K562 (cell line): ENCODE measurements around the gene ALKBH2. TPM values are rescaled to one million over a fixed set of nuclear protein-coding genes. Genes with fewer than 3 reads are reported as not detected.

ENCODE experiments used
- ATAC-seq: fragments of 200-7000 bp; cut with Tn5 transposase; 3 replicates; pipeline ENCODE4 v1.9.1; 2020; ENCODE audit warnings: moderate library complexity
- BruUV-seq: library from RNA; stranded (reverse); fragments of 400-500 nt; replicated peaks from 2 replicates; lab custom pipeline; 2021; lab: Mats Ljungman, UMichigan
- CTCF ChIA-PET: fragments of 300-600 bp; formaldehyde crosslinking; extraction: SDS; loops from one replicate; lab custom pipeline; 2021; ENCODE audit warnings: low intra/inter-chr PET ratio; lab: Yijun Ruan, JAX
- POLR2A ChIA-PET: fragments of 300-600, 350-650 bp; sonication (Branson Sonifier 250); formaldehyde crosslinking; extraction: SDS; loops from one replicate; lab custom pipeline; 2021; ENCODE audit warnings: antibody characterized with exemption, inconsistent platforms; lab: Yijun Ruan, JAX
- DNase-seq, 4 experiments: peaks; one replicate each; pipeline versions ENCODE4 v3.0.0 to v3.0.0-alpha.2; 2011 to 2018; ENCODE audit warnings: low spot score in 3 of 4, mixed read lengths in 3 of 4; ENCODE audit errors: extremely low read depth in 1 of 4
- FAIRE-seq: peaks from 2 replicates; lab custom pipeline; 2011; peaks lifted over from hg19 to GRCh38; lab: Jason Lieb, UNC
- H2AFZ ChIP-seq: 2 replicates; pipeline ENCODE4 v1.6.0; 2011; ENCODE audit warnings: low read depth, low read length, control low read depth, inconsistent platforms
- H3K27ac ChIP-seq: fragments of 200-600 bp; 3 replicates; pipeline ENCODE4 v1.8.0; 2011; ENCODE audit warnings: low read depth, mild to moderate bottlenecking, control low read depth, inconsistent platforms, low read length, moderate library complexity, mixed read lengths; ENCODE audit errors: extremely low read depth
- H3K27me3 ChIP-seq, 2 experiments: fragments of 300-600 bp in 1 of 2; 2 replicates in 1 of 2; 3 replicates in 1 of 2; pipeline versions ENCODE4 v1.6.0 to v1.8.0; 2011; ENCODE audit warnings: inconsistent platforms in 2 of 2, low read length in 2 of 2, mild to moderate bottlenecking in 1 of 2, mixed read lengths in 1 of 2, moderate library complexity in 1 of 2; ENCODE audit not compliant: control insufficient read depth in 2 of 2, insufficient read depth in 2 of 2
- H3K36me3 ChIP-seq: fragments of 300-600 bp; 3 replicates; pipeline ENCODE4 v1.8.0; 2011; ENCODE audit warnings: mild to moderate bottlenecking, low read length, inconsistent platforms; ENCODE audit not compliant: control insufficient read depth, insufficient read depth
- H3K4me1 ChIP-seq, 2 experiments: fragments of 200-600 bp in 1 of 2; replicated peaks in 1 of 2; 2 replicates in 1 of 2; 3 replicates in 1 of 2; pipeline versions ENCODE4 v1.5.1 to v1.8.0; 2011; ENCODE audit warnings: inconsistent platforms in 2 of 2, low read length in 2 of 2, mild to moderate bottlenecking in 1 of 2, mixed read lengths in 1 of 2, moderate library complexity in 1 of 2; ENCODE audit not compliant: control insufficient read depth in 2 of 2, insufficient read depth in 2 of 2
- H3K4me2 ChIP-seq: 2 replicates; pipeline ENCODE4 v1.6.1; 2011; ENCODE audit warnings: low read length, control low read depth, inconsistent platforms, mixed read lengths; ENCODE audit not compliant: insufficient read depth
- H3K4me3 ChIP-seq: fragments of 200-600 bp; sonication (generic), shearing (Covaris generic); 2 replicates; pipeline ENCODE4 v1.5.1; 2016; ENCODE audit warnings: control low read depth, inconsistent platforms
- H3K79me2 ChIP-seq: fragments of 200-600 bp; 3 replicates; pipeline ENCODE4 v1.8.0; 2011; ENCODE audit warnings: low read length, inconsistent platforms; ENCODE audit not compliant: control insufficient read depth, insufficient read depth
- H3K9ac ChIP-seq, 2 experiments: 2 replicates each; pipeline versions ENCODE4 v1.6.0 to v1.6.1; 2011; ENCODE audit warnings: low read depth in 2 of 2, low read length in 2 of 2, control low read depth in 1 of 2, inconsistent platforms in 1 of 2, mild to moderate bottlenecking in 1 of 2, mixed read lengths in 1 of 2; ENCODE audit not compliant: insufficient read depth in 1 of 2
- H3K9me1 ChIP-seq: one replicate; pipeline ENCODE4 v1.6.0; 2011; ENCODE audit warnings: inconsistent platforms, mild to moderate bottlenecking, low read length, moderate library complexity; ENCODE audit not compliant: control insufficient read depth, insufficient read depth
- H3K9me3 ChIP-seq: replicated peaks from 2 replicates; pipeline ENCODE4 v1.5.1; 2011; ENCODE audit warnings: low read depth, low read length, inconsistent platforms; ENCODE audit not compliant: control insufficient read depth, insufficient read depth
- H4K20me1 ChIP-seq: replicated peaks from 2 replicates; pipeline ENCODE4 v1.6.1; 2011; ENCODE audit warnings: low read length, inconsistent platforms, mixed read lengths; ENCODE audit not compliant: control insufficient read depth, insufficient read depth
- COPS2 ChIP-seq: fragments of 450-650 bp; conservative IDR thresholded peaks from 2 replicates; pipeline ENCODE4 v1.6.1; 2016; ENCODE audit warnings: mild to moderate bottlenecking, moderate library complexity
- NBN ChIP-seq: fragments of 450-650 bp; IDR thresholded peaks from 2 replicates; pipeline ENCODE4 v1.6.1; 2016; ENCODE audit warnings: low read depth, mild to moderate bottlenecking
- NEUROD1 ChIP-seq: fragments of 150-350 bp; IDR thresholded peaks from 2 replicates; pipeline ENCODE4 v1.6.1; 2014; ENCODE audit warnings: borderline replicate concordance, low read length, low read depth; ENCODE audit not compliant: partially characterized antibody
- ZEB2 ChIP-seq: fragments of 450-650 bp; IDR thresholded peaks from 2 replicates; pipeline ENCODE4 v1.6.1; 2016
- ZNF121 ChIP-seq: sonication (generic); formaldehyde crosslinking; conservative IDR thresholded peaks from 2 replicates; pipeline ENCODE4 v1.8.0; 2022; ENCODE audit warnings: missing genetic modification reagents
- ZNF696 ChIP-seq: fragments of 250-450 bp; sonication (Bioruptor Pico); conservative IDR thresholded peaks from 2 replicates; pipeline ENCODE4 v1.4.0; 2020; ENCODE audit warnings: mild to moderate bottlenecking, moderate library complexity
- WGBS: fragments of 100-300 bp; shearing (Covaris generic); methylation state at CpG from one replicate; pipeline ENCODE4 v1.1.6; 2016; ENCODE audit warnings: low coverage, mixed read lengths; ENCODE audit not compliant: insufficient coverage; ENCODE audit errors: missing lambda C conversion rate; 5-methylcytosine and 5-hydroxymethylcytosine counted together
- in situ Hi-C: fragments of 300-500 bp; cut with MboI; formaldehyde crosslinking; loops from 4 replicates; pipeline ENCODE4 v1.15.0; 2018; ENCODE audit warnings: inconsistent platforms, mixed read lengths
- intact Hi-C: fragments of 100-400 bp; cut with micrococcal nuclease; formaldehyde crosslinking; loops from 2 replicates; pipeline ENCODE4 v1.14.2; 2022
- polyA plus RNA-seq, 8 experiments: library from polyadenylated mRNA; depleted of rRNA in 4 of 8; stranded (reverse) in 5 of 8; unstranded in 3 of 8; fragments of >200 nt; fragmentation: Nextera tagmentation in 2 of 8; fragmentation: Illumina TruSeq in 1 of 8; extraction: Ambion mirVana in 2 of 8; extraction: Trizol in 1 of 8; gene quantifications; 2 replicates each; pipeline versions ENCODE4 v1.2.1 to v1.2.3, GENCODE V29; 2011 to 2014; ENCODE audit warnings: inconsistent platforms in 1 of 8, missing spikeins in 1 of 8
- small RNA-seq: library from RNA; depleted of rRNA; stranded (forward); fragments of <200 nt; gene quantifications from one replicate; pipeline ENCODE3, GENCODE V24; 2014
- total RNA-seq, 7 experiments: library from RNA; depleted of rRNA in 6 of 7; stranded (reverse); fragments of >200 nt in 6 of 7; fragmentation: Illumina TruSeq in 2 of 7; extraction: Trizol in 2 of 7; gene quantifications; 2 replicates each; pipeline versions ENCODE4 v1.2.1 to v1.2.3, GENCODE V29; 2011 to 2021; ENCODE audit warnings: low replicate concordance in 1 of 7
- TF ChIP-seq, protein P1 (sequence below): sonication (generic); formaldehyde crosslinking; IDR thresholded peaks from 2 replicates; pipeline ENCODE4 v1.8.0; 2022; ENCODE audit warnings: mild to moderate bottlenecking, missing genetic modification reagents, borderline replicate concordance

The ALKBH2 gene
- total and polyA plus RNA-seq, 9 of the 15 experiments (the other 6 are each of a cell fraction or from before 2014, with no cell fraction given) = 5.9 to 56.1 (median 41.9) TPM

DNA sequence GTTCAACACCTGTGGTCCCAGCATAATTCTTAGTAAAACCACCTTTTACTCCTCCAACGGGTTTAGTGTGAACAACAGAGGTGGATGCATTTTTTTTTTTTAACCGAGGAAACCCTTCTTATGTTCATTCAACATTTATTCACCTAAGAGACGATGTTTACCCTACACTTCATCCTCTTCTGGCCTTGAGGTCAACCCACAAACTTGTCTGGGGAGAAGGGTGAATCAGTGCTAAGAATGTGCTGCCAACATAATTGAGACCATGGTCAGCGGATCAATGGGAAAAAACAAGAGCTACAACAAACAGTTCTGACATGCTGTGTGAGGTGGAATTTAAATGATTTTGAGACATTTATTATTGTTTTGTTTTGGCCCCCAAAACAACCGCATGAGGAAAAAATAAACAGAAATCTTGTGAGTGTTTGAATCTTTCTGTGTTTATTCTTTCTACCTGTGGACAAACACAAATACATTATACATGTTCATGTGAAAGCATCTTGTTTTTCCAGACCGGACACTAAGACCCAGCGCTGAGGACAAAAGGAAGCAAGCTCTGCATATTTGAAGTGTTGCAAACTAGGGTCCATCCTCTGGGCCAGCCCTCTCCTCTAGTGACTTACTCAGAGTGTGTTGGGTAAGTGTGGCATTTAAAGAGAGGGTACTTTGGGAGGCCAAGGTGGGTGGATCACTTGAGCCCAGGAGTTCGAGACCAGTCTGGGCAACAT is 46.0 kb downstream of the ALKBH2 start (continued):
- TF ChIP-seq ZEB2 (no peak), ZNF696 (no peak), COPS2 (no peak)
- TF ChIP-seq, protein P1, sequence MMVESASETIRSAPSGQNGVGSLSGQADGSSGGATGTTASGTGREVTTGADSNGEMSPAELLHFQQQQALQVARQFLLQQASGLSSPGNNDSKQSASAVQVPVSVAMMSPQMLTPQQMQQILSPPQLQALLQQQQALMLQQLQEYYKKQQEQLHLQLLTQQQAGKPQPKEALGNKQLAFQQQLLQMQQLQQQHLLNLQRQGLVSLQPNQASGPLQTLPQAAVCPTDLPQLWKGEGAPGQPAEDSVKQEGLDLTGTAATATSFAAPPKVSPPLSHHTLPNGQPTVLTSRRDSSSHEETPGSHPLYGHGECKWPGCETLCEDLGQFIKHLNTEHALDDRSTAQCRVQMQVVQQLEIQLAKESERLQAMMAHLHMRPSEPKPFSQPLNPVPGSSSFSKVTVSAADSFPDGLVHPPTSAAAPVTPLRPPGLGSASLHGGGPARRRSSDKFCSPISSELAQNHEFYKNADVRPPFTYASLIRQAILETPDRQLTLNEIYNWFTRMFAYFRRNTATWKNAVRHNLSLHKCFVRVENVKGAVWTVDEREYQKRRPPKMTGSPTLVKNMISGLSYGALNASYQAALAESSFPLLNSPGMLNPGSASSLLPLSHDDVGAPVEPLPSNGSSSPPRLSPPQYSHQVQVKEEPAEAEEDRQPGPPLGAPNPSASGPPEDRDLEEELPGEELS = no peak

DNA sequence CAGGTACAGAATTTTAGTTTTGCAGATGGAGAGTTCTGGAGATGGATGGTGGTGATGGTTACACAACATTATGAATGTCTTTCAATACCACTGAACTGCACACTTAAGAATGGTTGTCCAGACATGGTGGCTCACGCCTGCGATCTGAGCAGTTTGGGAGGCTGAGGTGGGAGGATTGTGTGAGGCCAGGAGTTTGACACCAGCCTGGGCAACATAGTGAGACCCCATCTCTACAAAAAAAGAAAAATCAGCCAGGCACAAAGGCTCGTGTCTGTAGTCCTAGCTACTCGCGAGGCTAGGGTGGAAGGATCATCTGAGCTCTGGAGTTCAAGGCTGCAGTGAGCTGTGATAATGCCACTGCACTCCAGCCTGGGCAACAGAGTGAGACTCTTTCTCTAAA is 49.0 kb downstream of the ALKBH2 start:
- ChIA-PET POLR2A (no interaction called here), CTCF (no interaction called here)
- no TSS peak for BruUV-seq
- in situ Hi-C loops = no loop called here
- H3K79me2 ChIP-seq = no peaks in the 10 kb centered on the region
- intact Hi-C loops = no loop called here
- H3K4me2 ChIP-seq = no peak overlapping the region
- no peaks in the 10 kb centered on the region for H4K20me1 ChIP-seq
- H3K36me3 ChIP-seq = no peaks in the 10 kb centered on the region
- no peak overlapping the region for H3K9ac ChIP-seq
- H3K4me3 ChIP-seq = no peak overlapping the region
- TF ChIP-seq ZNF121 (CRISPR knock-in tag) = peak; percentile 50; the same call in 1 of the 2 replicates
- TF ChIP-seq NBN = no peak
- TF ChIP-seq NEUROD1 = no peak
- H3K9me3 ChIP-seq = 0 out of 2 replicates have a peak, but pooled peaks cover 2% of the 10 kb centered on the region
- FAIRE-seq (no peak), ATAC-seq (no peak), DNase-seq (no peak)
- 0% methylated on average over 5 of the region's 5 CpGs for WGBS
- H3K27ac ChIP-seq = no peak overlapping the region
- peaks cover 2 to 8% of the 10 kb centered on the region in 2 experiments; a peak in 1 of 5 replicates for H3K27me3 ChIP-seq
- H3K9me1 ChIP-seq = no peaks in the 10 kb centered on the region
- H3K4me1 ChIP-seq = no peaks in the 10 kb centered on the region
- no peak overlapping the region for H2AFZ ChIP-seq

Small RNA genes lying within 50 kb of the gene (small RNA-seq; reads per million reads assigned to genes)
- gene RNA5SP372 = 0.11 reads per million

Other genes starting within 250 kb of the ALKBH2 start
- 2.0 and 2.9 TPM in 2 replicates for gene SSH1, start 235.9 kb downstream of the ALKBH2 start, total RNA-seq (2014; rRNA removed)
- gene SSH1, start 235.9 kb downstream of the ALKBH2 start, total RNA-seq (2014; rRNA removed; fragmentation: Illumina TruSeq; extraction: Trizol) = 2.3 and 2.5 TPM in 2 replicates
- gene SSH1, start 235.9 kb downstream of the ALKBH2 start, total RNA-seq (2015; rRNA removed; fragmentation: Illumina TruSeq; extraction: Trizol) = 1.7 and 2.2 TPM in 2 replicates
- 5.5 and 6.5 TPM in 2 replicates for gene SSH1, start 235.9 kb downstream of the ALKBH2 start, total RNA-seq (2021)
- 3.4 and 4.2 TPM in 2 replicates for gene SSH1, start 235.9 kb downstream of the ALKBH2 start, polyA plus RNA-seq (2011; rRNA removed)
- gene SSH1, start 235.9 kb downstream of the ALKBH2 start, polyA plus RNA-seq (2014; fragmentation: Illumina TruSeq; extraction: Trizol) = 2.5 and 3.1 TPM in 2 replicates
- gene SSH1, start 235.9 kb downstream of the ALKBH2 start, polyA plus RNA-seq (2014; fragmentation: Nextera tagmentation; extraction: Ambion mirVana) = under 1 TPM; 0.41 to 0.45 TPM
- gene SSH1, start 235.9 kb downstream of the ALKBH2 start, polyA plus RNA-seq (2014; rRNA removed) = 2.3 and 2.8 TPM in 2 replicates
- not detected in 2 replicates for gene DAO, start 213.4 kb downstream of the ALKBH2 start, total RNA-seq (2014; rRNA removed)
- gene DAO, start 213.4 kb downstream of the ALKBH2 start, total RNA-seq (2014; rRNA removed; fragmentation: Illumina TruSeq; extraction: Trizol) = not detected in 2 replicates
- gene DAO, start 213.4 kb downstream of the ALKBH2 start, total RNA-seq (2015; rRNA removed; fragmentation: Illumina TruSeq; extraction: Trizol) = not detected in 2 replicates
- gene DAO, start 213.4 kb downstream of the ALKBH2 start, total RNA-seq (2021) = not detected in 2 replicates
- gene DAO, start 213.4 kb downstream of the ALKBH2 start, polyA plus RNA-seq (2011; rRNA removed) = not detected in 2 replicates
- not detected in 2 replicates for gene DAO, start 213.4 kb downstream of the ALKBH2 start, polyA plus RNA-seq (2014; fragmentation: Illumina TruSeq; extraction: Trizol)
- not detected for gene DAO, start 213.4 kb downstream of the ALKBH2 start, polyA plus RNA-seq (2014; fragmentation: Nextera tagmentation; extraction: Ambion mirVana)
- not detected in 2 replicates for gene DAO, start 213.4 kb downstream of the ALKBH2 start, polyA plus RNA-seq (2014; rRNA removed)
- 0.05 and 0.08 TPM in 2 replicates for gene SVOP, start 72.4 kb downstream of the ALKBH2 start, total RNA-seq (2014; rRNA removed)
- gene SVOP, start 72.4 kb downstream of the ALKBH2 start, total RNA-seq (2014; rRNA removed; fragmentation: Illumina TruSeq; extraction: Trizol) = 0.04 TPM in 1 of 2 replicates, not detected in the other
- gene SVOP, start 72.4 kb downstream of the ALKBH2 start, total RNA-seq (2015; rRNA removed; fragmentation: Illumina TruSeq; extraction: Trizol) = 0.07 and 0.08 TPM in 2 replicates
- 0.09 TPM in 2 replicates for gene SVOP, start 72.4 kb downstream of the ALKBH2 start, total RNA-seq (2021)
- gene SVOP, start 72.4 kb downstream of the ALKBH2 start, polyA plus RNA-seq (2011; rRNA removed) = 0.01 TPM in 2 replicates
- gene SVOP, start 72.4 kb downstream of the ALKBH2 start, polyA plus RNA-seq (2014; fragmentation: Illumina TruSeq; extraction: Trizol) = 0.04 and 0.07 TPM in 2 replicates
- under 1 TPM in 1 of 2 experiments, not detected in 1; 0.01 TPM for gene SVOP, start 72.4 kb downstream of the ALKBH2 start, polyA plus RNA-seq (2014; fragmentation: Nextera tagmentation; extraction: Ambion mirVana)
- 0.07 and 0.12 TPM in 2 replicates for gene SVOP, start 72.4 kb downstream of the ALKBH2 start, polyA plus RNA-seq (2014; rRNA removed)
- 3.7 and 8.1 TPM in 2 replicates for gene USP30, start 40.9 kb downstream of the ALKBH2 start, total RNA-seq (2014; rRNA removed)
- gene USP30, start 40.9 kb downstream of the ALKBH2 start, total RNA-seq (2014; rRNA removed; fragmentation: Illumina TruSeq; extraction: Trizol) = 2.7 and 3.0 TPM in 2 replicates
- 3.9 and 5.2 TPM in 2 replicates for gene USP30, start 40.9 kb downstream of the ALKBH2 start, total RNA-seq (2015; rRNA removed; fragmentation: Illumina TruSeq; extraction: Trizol)
- 7.0 and 9.8 TPM in 2 replicates for gene USP30, start 40.9 kb downstream of the ALKBH2 start, total RNA-seq (2021)
- 15.1 and 15.2 TPM in 2 replicates for gene USP30, start 40.9 kb downstream of the ALKBH2 start, polyA plus RNA-seq (2011; rRNA removed)
- 8.7 and 9.4 TPM in 2 replicates for gene USP30, start 40.9 kb downstream of the ALKBH2 start, polyA plus RNA-seq (2014; fragmentation: Illumina TruSeq; extraction: Trizol)
- 1 to 10 TPM; 1.4 to 2.6 TPM for gene USP30, start 40.9 kb downstream of the ALKBH2 start, polyA plus RNA-seq (2014; fragmentation: Nextera tagmentation; extraction: Ambion mirVana)
- 5.6 and 8.4 TPM in 2 replicates for gene USP30, start 40.9 kb downstream of the ALKBH2 start, polyA plus RNA-seq (2014; rRNA removed)
- gene UNG, start 4.1 kb upstream of the ALKBH2 start, total RNA-seq (2014; rRNA removed) = 47.0 and 67.3 TPM in 2 replicates
- gene UNG, start 4.1 kb upstream of the ALKBH2 start, total RNA-seq (2014; rRNA removed; fragmentation: Illumina TruSeq; extraction: Trizol) = 37.9 and 42.9 TPM in 2 replicates
- gene UNG, start 4.1 kb upstream of the ALKBH2 start, total RNA-seq (2015; rRNA removed; fragmentation: Illumina TruSeq; extraction: Trizol) = 41.7 and 42.2 TPM in 2 replicates
- gene UNG, start 4.1 kb upstream of the ALKBH2 start, total RNA-seq (2021) = 59.8 and 65.9 TPM in 2 replicates
- 23.9 and 26.3 TPM in 2 replicates for gene UNG, start 4.1 kb upstream of the ALKBH2 start, polyA plus RNA-seq (2011; rRNA removed)
- 48.3 and 49.4 TPM in 2 replicates for gene UNG, start 4.1 kb upstream of the ALKBH2 start, polyA plus RNA-seq (2014; fragmentation: Illumina TruSeq; extraction: Trizol)
- 10 to 100 TPM in 1 of 2 experiments, 1 to 10 TPM in 1; 8.4 to 11.9 TPM for gene UNG, start 4.1 kb upstream of the ALKBH2 start, polyA plus RNA-seq (2014; fragmentation: Nextera tagmentation; extraction: Ambion mirVana)
- 38.6 and 41.0 TPM in 2 replicates for gene UNG, start 4.1 kb upstream of the ALKBH2 start, polyA plus RNA-seq (2014; rRNA removed)
- 1.5 and 2.5 TPM in 2 replicates for gene ACACB, start 23.1 kb upstream of the ALKBH2 start, total RNA-seq (2014; rRNA removed)
- 0.62 and 0.77 TPM in 2 replicates for gene ACACB, start 23.1 kb upstream of the ALKBH2 start, total RNA-seq (2014; rRNA removed; fragmentation: Illumina TruSeq; extraction: Trizol)
- gene ACACB, start 23.1 kb upstream of the ALKBH2 start, total RNA-seq (2015; rRNA removed; fragmentation: Illumina TruSeq; extraction: Trizol) = 1.1 and 1.6 TPM in 2 replicates
- gene ACACB, start 23.1 kb upstream of the ALKBH2 start, total RNA-seq (2021) = 2.5 and 2.8 TPM in 2 replicates
- 0.10 and 0.32 TPM in 2 replicates for gene ACACB, start 23.1 kb upstream of the ALKBH2 start, polyA plus RNA-seq (2011; rRNA removed)
- gene ACACB, start 23.1 kb upstream of the ALKBH2 start, polyA plus RNA-seq (2014; fragmentation: Illumina TruSeq; extraction: Trizol) = 0.83 and 0.87 TPM in 2 replicates
- under 1 TPM; 0.10 to 0.18 TPM for gene ACACB, start 23.1 kb upstream of the ALKBH2 start, polyA plus RNA-seq (2014; fragmentation: Nextera tagmentation; extraction: Ambion mirVana)
- 0.31 and 1.3 TPM in 2 replicates for gene ACACB, start 23.1 kb upstream of the ALKBH2 start, polyA plus RNA-seq (2014; rRNA removed)
- not detected in 2 replicates for gene FOXN4, start 215.8 kb upstream of the ALKBH2 start, total RNA-seq (2014; rRNA removed)
- not detected in 2 replicates for gene FOXN4, start 215.8 kb upstream of the ALKBH2 start, total RNA-seq (2014; rRNA removed; fragmentation: Illumina TruSeq; extraction: Trizol)
- gene FOXN4, start 215.8 kb upstream of the ALKBH2 start, total RNA-seq (2015; rRNA removed; fragmentation: Illumina TruSeq; extraction: Trizol) = not detected in 2 replicates
- not detected in 2 replicates for gene FOXN4, start 215.8 kb upstream of the ALKBH2 start, total RNA-seq (2021)
- gene FOXN4, start 215.8 kb upstream of the ALKBH2 start, polyA plus RNA-seq (2011; rRNA removed) = not detected in 2 replicates
- gene FOXN4, start 215.8 kb upstream of the ALKBH2 start, polyA plus RNA-seq (2014; fragmentation: Illumina TruSeq; extraction: Trizol) = not detected in 2 replicates
- not detected for gene FOXN4, start 215.8 kb upstream of the ALKBH2 start, polyA plus RNA-seq (2014; fragmentation: Nextera tagmentation; extraction: Ambion mirVana)
- not detected in 2 replicates for gene FOXN4, start 215.8 kb upstream of the ALKBH2 start, polyA plus RNA-seq (2014; rRNA removed)